GM18520 (cell line): ENCODE measurements around the gene PHC3.
"Not testable (repeated sequence)": the region's sequence is repeated elsewhere in the genome, so short reads cannot be mapped to it uniquely, and the experiment has no call there.

Experiments
- ATAC-seq: cut with Tn5 transposase; IDR thresholded peaks from one replicate; pipeline ENCODE4 v1.9.1; 2021; ENCODE audit not compliant: unreplicated experiment

PHC3 gene

DNA sequence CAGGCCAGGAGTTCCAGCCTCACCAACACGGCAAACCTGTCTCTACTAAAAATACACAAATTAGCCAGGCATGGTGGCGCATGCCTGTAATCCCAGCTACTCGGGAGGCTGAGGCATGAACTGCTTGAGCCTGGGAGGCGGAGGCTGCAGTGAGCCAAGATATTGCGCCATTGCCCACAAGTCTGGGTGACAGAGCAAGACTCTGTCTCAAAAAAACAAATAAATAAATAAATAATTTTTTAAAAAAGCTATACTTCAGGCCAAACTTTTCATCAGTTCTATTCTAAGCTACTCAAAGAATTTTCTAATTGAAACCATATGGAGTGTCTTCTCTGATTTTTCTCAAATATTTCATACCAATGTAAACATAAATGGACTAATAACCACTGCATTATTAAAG, 43.5 kb downstream of the PHC3 start:
- no peak for ATAC-seq

DNA sequence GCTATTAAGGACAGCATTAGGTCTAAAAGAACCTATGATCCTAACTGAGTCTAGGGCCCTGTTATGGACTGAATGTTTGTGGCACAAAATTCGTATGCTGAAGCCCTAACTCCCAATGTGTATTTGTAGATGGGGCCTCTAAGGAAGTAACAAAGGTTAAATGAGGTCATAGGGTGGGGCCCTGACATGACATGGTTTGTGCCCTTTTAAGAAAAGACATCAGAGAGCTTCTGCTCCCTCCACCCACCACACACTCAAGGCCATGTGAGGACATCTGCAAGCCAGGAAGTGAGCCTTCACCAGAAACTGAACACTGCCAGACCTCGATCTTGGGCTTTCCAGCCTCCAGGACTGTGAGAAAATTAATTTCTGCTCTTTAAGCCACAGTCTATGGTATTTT, 49.2 kb downstream of the PHC3 start:
- ATAC-seq: no peak

DNA sequence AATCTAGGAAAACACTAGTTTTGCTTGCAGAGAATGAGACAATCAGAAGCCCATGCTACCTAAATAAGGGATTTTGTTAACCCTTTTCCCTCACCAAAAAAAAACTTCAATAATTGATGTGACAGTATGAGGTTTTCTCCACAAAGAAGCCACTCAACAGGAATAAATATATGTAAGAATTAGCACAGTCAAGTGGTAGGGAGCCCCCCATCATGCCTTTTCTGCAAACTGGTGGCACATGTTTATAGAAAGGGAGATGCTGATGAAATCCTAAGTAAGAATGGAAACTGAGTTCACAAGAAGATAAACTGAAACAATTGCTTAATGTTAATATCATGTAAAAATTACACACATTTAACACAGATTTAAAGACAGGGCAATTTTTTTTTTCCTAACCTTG, 51.0 kb downstream of the PHC3 start:
- ATAC-seq: no peak

DNA sequence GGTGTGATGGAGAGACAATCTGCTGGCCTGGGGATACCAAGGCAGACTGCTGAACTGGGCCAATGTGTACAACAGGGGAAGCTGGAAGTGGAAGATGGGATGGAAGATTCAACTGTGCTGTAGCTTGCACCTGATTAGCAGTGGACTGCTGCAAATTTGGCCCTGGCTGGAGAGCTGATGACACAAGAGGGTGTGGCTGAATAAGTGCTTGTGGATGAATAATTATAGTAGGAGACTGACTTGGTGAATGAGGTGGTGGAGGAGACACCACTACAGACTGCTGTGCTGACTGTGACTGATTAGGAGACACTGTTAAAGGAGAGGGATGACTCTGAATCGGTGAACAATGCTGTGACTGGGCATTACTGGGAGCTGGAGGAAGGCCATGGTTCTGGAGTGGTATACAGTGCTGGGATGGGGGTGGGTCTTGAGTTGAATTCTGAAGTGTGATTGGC, 52.5 kb downstream of the PHC3 start:
- peak; percentile 42 for ATAC-seq

DNA sequence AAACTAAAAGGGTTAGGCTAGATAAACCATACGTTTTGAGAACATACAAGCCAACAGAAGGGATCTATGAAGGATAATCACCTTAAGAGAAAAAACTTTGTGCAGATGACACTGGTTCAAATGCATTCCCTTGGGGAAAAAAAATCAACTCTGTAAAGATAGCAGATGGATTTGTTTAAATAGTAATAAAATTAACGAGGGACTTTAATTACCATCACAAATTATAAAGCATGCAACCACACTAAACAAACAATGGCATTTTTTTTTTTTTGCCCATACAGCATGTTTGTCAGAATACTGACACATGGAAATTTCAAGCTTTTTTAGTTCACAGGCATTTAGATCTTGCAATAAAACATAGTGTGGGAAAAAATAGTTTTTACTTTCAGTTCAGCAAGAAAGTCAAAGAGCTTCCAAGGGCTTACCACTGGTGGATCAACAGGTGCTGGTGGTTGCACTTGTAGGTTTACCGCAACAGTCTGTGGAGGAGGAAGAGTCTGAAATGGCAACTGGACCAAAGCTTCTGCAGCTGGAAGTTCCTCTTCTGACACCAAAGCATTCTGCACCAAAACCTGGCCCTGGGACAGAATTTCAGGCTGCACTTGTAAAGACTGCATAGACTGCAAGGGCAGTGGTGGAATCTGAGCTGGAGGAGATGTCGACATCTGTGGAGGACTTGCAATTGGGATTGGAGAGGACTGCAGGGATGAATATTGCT, 53.1 kb downstream of the PHC3 start:
- ATAC-seq: peak; percentile 54

DNA sequence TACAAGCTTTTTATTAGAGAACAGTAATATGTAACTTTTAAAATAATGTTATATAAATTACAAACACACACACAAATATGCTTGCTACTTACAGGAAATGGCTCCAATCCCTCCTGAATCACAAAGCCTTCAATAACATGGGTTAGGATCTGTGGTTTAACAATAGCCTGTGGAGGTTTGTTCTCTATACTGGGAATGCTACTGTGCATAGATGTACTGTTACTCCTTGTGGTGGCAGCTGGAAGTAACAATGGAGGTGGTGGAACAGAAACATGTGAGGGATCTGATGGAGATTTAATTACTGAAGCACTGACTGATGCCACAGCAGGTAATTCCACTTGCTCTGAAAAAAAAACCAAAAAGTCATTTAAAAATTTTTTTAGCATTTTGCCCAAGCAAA, 64.4 kb downstream of the PHC3 start:
- no peak for ATAC-seq

DNA sequence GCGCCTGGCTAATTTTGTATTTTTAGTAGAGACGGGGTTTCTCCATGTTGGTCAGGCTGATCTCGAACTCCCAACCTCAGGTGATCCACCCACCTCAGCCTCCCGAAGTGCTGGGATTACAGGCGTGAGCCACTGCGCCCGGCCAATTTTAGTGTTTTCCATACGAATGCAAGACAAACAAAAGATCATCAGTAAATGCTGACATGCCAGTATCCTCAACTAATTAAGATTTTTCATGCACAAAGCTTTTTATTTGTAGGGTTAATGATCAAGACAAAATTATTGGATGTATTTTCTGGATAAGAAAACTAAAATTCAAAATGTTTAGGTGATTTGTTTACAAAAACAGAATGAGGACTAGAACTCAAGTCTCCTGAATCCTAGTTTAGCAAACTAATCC, 67.4 kb downstream of the PHC3 start:
- not testable (repeated sequence) for ATAC-seq

DNA sequence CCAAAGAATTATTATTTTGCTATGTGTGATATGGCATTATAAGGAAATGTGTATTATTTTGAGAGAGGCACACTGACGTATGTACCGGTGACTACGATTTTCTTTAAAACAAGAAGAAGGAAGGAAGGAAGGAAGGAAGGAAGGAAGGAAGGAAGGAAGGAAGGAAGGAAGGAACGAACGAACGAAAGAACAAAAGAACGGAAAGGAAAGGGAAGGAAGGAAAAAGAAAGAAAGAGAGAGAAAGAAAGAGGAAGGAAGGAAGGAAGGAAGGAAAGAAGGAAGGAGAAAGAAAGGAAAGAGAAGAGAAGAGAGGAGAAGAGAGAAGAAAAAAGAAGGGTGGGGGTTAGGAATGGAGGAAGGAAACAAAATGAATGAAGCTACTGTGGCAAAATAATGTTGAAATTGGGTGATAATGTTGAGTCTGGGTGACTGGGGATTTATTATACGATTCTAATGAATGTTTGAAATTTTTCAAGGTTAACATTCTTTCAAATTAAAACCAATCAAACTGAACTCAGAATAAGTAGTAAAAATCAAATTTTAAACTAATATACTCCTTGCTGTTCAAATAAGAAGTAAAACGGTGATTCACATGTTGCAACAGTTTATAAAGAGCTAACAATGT, 70.3 kb downstream of the PHC3 start:
- no peak for ATAC-seq

DNA sequence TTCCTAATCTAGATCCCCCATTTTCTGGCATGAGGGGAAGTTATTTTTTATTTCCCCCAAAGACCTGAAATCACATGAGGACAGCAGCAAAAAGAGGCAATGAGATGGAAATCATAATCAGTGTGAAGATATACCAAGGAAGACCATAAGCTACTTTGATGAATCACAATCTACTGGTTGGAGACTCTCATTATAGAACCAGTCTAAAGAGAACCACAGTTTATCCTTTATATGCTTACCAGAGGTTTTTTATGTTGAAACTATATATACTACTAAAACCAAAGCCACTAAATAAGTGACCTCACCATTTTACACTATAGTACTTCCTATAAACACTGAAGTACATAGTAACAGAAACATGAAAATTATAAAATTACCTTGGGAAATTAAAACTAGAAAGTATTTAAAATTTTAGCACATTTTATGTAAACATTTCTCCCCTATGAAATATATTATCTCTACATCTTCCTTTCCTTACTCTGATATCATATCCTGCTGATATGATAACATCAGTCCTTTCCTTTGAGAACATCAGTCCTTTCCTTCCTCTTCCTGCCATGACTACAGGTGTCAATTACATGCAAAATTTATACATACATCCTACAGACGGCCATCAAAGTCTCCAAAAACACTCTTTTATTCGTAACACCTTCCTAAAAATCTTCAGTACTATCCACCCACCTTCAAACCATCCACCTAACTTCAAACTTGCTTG, 71.8 kb downstream of the PHC3 start:
- ATAC-seq: no peak

DNA sequence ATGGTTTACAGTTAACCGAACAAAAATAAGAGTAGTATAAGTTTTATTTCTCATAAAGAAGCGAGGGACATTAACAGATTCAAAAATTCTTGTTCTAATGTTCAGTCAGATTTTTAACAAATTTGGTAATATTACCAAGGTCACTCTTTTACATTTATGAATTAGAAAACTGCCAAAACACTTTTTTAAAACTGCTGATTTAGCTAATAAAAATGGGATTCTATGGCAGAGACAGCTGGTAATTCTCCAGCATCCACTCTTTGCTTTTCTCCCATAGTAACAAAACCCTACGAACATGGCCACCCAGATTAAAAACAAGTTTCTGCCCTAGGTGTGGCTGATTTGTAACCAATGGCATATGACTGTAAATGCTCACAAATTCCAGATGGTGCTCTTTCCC, 72.6 kb downstream of the PHC3 start:
- ATAC-seq: no peak

DNA sequence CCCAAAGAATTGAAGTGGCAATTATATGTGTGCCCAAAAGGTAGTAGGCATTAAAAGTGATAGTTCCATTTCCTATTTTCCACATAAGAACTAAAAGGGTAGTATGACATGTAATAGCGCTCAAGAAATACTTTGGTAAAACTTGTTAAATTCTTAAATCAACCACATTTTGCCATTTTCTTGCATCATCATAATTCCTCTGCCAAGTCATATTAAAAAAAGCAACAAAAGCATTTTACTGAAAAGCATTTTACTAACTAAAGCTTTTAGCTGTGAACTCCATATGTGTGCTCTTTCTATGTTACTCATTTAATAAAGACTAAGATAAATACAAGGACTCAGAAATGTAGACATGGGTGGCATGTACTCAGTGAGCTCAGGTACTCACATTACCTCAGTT, 73.6 kb downstream of the PHC3 start:
- no peak for ATAC-seq

DNA sequence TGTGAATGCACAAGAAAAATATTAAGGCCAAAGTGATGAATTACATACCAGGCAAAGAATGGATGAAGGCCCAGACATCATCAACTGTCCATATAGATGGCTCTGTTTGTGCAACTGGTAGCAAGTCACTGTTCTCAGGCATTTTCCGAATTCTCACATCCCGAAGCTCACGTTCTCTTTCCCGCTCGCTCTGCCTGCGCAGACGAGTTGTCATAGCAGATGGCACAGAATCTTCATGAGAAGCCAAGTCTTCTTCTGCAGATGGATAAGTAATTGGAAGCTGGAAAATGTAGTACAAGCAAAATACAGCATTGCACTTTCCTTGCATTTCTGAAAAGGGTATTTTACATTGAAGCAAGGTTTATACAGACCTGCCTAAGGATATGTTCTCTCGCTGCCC, 79.1 kb downstream of the PHC3 start:
- ATAC-seq: no peak

DNA sequence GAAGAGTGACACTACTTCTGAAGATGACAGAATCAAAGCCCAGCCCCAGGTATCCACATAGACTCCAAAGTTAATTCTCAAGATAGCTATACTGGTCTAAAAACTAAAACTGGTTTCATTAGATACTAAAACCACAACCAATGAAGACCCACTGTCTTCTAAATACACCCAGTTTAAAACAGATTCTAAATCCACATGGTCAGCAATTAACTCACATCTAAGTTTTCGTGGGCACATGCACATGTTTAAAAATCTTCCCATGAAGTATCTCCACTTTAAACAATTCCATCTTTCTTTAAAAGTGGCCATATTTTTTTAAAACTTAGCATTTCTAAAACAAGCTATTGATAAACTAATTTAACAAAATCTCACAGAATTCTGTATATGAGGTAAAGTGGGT, 80.6 kb downstream of the PHC3 start:
- ATAC-seq: no peak

DNA sequence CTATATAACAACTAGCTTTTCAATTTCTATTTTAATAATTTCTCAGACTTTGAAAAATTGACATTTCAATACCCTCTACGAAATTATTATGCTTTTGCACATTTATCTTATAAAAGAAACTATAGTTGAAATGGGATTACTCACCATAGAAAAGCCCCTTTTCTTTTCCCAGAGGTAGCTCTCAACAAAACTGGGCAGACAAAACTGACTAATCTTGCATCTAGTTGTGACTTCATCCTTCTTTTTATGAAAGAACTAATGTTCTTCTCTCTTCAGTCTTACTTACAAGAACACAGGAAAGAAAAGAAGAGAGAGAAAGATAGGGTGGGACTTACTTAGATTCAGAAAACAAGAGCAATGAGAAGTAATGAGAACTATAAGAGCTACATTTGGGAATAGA, 82.8 kb downstream of the PHC3 start:
- no peak for ATAC-seq

DNA sequence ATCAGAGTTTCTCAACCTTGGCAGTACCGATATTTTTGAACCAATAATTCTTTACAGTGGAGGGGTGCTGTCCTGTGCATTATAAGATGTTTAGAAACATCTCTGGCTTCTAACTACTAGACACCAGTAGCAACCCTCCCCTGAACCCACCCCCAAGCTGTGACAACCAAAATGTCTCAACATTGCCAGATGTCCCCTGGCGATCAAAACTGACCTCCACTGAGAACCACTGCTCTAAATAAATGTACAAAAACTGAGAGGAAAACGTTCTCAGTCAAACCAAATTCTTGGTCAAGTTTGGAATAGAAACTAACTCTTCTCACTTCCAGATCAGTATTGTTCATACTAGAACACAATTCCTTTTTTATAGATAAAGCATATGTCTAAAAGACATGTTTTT, 85.2 kb downstream of the PHC3 start:
- ATAC-seq: no peak

DNA sequence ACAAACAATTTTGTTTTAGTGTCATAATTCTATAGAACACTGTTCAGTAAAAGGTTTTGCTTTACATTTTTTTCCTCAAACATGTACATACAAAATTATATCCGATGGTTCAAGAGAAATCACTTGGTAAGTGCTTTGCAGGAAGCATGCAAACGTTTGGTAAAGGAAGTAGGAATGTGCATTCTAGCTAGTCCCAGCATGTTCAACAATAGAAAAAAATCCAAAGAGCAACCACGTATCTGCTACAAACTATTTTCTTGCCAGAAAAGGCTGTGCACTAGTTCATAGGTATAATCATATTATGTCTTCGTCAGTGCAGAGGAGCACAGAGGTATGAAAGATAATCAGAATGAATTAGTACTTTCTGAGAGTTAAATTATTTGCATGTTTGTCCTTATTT, 85.8 kb downstream of the PHC3 start:
- no peak for ATAC-seq

DNA sequence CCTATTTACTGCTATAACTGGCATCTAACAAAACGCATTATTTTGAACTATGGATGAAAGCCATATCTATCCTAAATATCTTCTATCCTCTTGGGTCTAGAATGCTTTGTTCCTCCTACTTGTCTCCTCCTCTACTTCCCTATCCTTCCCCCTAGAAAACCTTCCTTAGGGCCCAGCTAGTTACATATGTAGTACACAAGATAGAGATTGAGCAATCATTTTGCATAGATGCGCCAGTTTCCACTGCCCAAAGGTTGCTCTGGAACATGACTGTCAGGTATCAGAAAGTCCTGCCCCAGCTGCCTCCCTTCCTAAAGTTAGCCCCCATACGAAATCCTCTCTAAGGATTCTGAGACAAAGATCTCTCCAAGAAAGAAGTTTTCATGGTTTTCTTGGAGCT, 88.6 kb downstream of the PHC3 start:
- ATAC-seq: no peak

DNA sequence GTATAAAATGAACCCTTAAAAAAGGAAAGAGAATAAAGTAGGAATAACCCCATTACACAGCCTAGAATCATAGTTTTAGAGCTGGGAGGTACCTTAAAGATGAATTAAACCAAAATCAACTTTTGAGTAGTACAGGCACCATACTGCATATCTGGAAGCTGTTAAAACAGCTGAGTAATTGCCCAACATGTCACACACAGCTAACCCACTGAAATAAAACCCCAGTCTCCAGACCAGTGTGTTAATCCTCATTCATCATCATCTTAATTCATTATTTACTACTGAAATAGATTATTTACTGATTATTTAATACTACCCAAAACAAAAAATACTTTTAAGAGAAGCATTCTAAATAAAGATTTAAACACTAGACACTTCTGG, 90.9 kb downstream of the PHC3 start:
- ATAC-seq: no peak

DNA sequence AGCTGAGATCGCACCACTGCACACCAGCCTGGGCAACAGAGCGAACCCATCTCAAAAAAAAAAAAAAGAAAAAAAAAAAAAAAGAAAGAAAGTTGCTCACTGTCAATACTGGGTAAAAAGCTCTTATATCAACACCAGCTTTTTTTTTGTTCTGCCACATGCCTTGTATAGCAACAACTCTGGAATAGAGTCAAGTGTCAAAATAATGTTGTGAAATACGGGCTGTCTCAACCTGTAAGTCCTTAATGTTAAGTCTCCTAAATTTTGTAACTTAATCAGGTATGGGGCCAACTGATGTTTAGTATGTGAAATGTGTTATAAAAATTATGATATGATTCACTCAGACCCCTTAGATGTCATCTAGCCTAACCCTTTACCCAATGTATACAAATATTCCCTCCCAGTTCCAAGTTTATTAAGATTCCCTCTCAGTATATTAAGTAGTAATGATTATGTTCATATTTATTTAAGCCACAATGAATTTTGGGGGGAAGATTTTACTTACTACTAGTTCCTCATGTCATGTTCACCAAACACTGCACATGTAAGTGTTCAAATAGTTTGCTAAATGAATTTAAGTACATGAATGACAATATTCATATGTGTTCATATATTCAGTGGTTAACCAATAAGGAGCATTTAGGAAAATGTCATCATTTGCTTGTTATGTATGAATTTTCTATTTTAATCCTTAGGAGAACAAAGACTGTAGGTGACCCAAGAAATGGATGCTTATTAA, 91.5 kb downstream of the PHC3 start:
- ATAC-seq: no peak

DNA sequence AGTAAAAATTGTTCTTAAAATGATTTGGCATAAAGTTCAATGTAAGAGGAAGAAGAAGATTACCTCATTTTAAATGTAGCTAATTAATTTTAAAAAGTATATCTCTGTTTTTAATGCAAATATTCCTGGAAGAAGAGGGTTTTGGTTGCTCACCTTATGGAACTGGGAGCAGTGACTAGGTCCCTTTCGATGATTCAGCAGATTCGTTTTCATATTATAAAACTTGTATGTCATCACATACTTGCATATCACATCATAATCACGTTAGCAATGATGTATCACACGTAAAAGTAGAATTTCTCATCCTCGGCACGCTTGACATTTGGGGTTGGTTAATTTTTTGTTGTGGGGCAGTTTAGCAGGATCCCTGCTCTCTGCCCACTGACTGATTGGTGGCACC, 96.1 kb downstream of the PHC3 start:
- no peak for ATAC-seq

DNA sequence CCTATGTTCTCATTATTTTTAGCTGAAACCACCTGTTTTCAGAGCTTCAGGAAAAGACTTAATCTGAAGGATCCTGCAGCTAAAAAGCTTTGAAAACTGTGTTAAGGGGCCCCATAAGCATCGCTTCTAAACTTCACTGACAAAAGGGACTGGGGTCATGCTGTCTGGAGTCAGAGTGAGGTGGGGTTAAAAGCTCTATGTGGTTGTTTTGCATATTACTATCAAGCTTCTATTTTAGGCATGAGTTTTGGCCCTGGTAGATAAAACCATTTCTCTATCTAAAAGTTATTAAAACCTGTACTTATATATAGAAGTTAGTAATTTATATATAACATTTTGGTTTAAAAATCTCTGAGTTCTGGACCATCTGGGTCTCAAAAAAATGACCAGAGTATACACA, 98.2 kb downstream of the PHC3 start:
- no peak for ATAC-seq
